SK-N-MC (cell line): ENCODE results near the gene AFF3.

ENCODE experiments used
- EZH2 ChIP-seq: fragments of 200-600 bp; sonication (generic); IDR thresholded peaks from one replicate; pipeline ENCODE4 v1.6.1; 2017; ENCODE audit warnings: antibody characterized with exemption
- FOXP2 ChIP-seq: optimal IDR thresholded peaks from 2 replicates; pipeline ENCODE3; 2011; ENCODE audit warnings: mild to moderate bottlenecking, moderate library complexity; ENCODE audit not compliant: insufficient read depth; ENCODE audit errors: extremely low read length, control extremely low read depth
- POLR2AphosphoS5 ChIP-seq: IDR thresholded peaks from 2 replicates; pipeline ENCODE4 v1.6.1; 2012; ENCODE audit warnings: mild to moderate bottlenecking, low read depth, low read length, borderline replicate concordance

DNA sequence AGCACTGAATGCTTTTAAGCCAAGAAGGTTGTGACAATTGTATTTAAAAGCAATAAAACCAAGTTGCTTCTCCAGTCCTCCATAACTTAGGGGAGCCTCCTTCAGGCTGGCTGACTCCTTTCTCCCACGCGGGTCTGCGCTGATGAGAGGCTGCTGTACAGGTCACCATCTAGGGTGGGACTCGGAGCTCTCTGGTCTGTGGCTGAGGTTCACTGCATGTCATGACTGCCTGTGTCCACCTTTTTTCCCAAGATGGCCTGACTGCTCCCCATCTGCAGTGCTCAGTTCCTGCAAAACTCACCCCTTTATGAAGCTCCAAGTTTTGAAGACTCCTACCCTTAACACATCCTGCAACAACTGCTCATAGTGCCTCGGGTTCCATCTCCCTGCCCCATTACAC, 194.4 kb downstream of the AFF3 start:
- TF ChIP-seq EZH2, result no peak
- no peak for TF ChIP-seq POLR2AphosphoS5
- TF ChIP-seq FOXP2, result no peak
